ENCODE results near the gene SLC22A12. TPM values are rescaled to one million over a fixed set of nuclear protein-coding genes. Genes with fewer than 3 reads are reported as not detected.
"Not testable (repeated sequence)": the region's sequence is repeated elsewhere in the genome, so short reads cannot be mapped to it uniquely, and the experiment has no call there.

Gene SLC22A12
- total RNA-seq, 2 donors from 2014 or later: not detected

DNA sequence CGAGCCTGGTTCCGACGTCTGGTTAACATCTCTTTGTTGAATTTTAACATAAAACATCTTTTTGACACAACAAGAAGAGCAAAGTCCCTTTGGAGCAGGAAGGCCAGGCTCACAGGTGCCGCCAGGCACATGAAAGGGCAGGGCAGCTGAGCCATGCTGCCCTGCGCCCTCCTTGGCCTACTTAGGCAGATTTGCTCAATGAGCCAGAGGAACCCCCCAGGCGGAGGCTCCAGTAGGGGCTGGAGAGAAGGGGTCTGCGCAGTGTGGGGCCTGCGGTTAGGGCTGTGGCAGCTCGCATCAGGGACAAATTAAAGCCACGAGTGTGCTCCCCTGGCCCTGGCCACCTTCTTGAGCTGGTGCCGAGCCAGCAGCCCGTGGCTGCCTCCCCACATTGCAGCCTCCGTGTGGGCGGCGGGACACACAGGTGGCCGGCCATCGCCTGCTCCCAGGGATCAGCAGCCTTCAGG lies 9.9 kb upstream of the SLC22A12 start:
- no peak for DNase-seq
- intact Hi-C loops (cut with DNase I): no loop called here
- ATAC-seq: no peak

DNA sequence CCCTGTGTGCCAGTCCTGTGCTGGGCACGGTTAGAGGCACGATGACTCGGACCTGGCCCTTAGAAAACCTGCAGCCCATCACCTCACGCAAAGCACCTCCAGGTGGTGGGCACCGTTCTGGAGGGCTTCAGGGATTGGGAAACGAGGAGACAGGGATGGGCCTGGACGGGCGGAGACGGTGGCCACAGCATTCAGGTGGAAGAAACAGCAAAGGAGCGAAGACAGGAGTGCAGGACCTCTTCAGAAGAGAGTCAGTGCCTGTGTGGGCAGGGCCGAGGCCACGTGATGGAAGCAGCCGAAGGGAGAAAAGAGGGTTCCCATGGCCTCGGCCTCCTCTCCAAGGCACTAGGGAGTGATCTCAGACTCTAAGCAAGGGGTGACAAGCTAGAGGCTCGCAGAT lies 8.1 kb upstream of the SLC22A12 start:
- intact Hi-C loops (cut with DNase I): no loop called here
- DNase-seq: no peak
- no peak for ATAC-seq

DNA sequence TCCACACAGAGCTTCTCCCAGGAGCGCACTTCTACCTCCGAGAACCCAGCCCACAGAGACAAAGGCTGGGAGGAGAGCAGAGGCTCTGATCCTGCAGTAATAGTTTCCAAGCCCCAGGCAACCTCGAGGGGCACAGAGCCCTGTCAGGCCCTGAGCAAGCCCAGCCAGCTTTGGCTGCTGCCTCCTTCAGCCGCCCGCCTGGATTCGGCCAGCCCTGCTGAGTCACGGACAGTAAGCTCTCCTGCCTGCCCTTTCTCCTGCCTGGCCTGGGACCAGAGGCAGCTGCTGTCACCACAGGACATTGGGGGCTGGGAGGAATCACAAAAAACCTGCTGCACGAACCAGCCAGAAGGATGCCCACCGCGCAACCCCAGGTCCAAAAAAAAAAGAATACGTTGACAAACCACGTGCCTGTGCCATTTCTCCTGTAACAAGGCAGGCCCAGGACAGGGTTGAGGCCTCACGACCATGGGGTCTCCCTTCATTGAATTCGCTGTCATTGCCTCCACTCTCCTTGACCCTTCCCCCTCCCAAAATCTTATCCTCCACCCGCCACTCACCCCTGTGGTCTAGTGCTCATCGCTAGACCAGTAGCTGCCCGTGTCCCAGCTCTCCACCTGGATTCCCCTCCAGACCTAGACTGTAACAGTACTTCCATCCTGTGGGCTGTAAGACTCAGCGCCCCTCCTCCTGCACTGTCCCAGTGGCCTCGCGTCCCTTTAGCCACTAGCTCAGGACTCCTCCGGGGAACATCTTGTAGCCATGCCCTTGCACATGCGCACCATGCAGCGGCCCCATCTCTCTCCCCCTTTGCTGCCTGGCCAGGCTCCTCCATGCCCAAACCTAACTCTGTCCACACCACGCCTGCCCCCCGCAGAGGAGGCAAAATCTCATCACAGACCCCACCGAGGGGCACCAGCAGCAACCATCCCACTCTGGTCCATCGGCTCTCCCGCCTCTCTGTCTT lies 7.4 kb upstream of the SLC22A12 start:
- no peak for DNase-seq
- intact Hi-C loops (cut with DNase I): no loop called here
- ATAC-seq: peak in 1 of 2 donors; percentile 29

DNA sequence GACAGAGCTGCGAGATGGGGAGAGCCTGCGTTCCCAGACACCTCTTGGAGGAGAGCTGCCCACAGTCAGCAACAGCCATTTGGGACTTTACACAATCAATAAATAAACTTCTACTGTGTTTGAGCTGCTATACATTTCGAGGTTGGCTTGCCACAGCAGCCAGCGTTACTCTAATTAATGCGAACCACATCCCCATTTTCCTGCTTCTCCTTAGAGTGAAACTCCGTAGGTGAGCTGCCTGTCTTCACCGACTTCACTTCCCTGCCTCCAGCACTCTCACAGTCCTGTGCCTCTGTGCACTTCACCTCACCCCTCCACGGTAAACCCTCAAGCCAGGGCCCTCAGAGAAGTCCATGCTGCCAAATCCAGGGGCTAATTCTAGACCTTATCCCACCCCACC lies 5.9 kb upstream of the SLC22A12 start:
- ATAC-seq: no peak
- intact Hi-C loops (cut with DNase I): no loop called here
- no peak for DNase-seq

- intact Hi-C loops (cut with DNase I): no loop called here
- ATAC-seq (no peak), DNase-seq (no peak)
Measured at GRCh38 chr11:64586366-64586765, 4.7 kb upstream of the SLC22A12 start.

GRCh38 chr11:64588701-64589100 lies 2.3 kb upstream of the SLC22A12 start:
- no peak for ATAC-seq
- DNase-seq: no peak
- intact Hi-C loops (cut with DNase I): no loop called here

GRCh38 chr11:64591257-64592233 lies 525 bp downstream of the SLC22A12 start:
- ATAC-seq (peak in 1 of 2 donors; percentile 38), DNase-seq (no peak)
- intact Hi-C loops (cut with DNase I): no loop called here

GRCh38 chr11:64592234-64592615 lies 1.2 kb downstream of the SLC22A12 start:
- intact Hi-C loops (cut with DNase I): no loop called here
- no peak for ATAC-seq
- DNase-seq: no peak

DNA sequence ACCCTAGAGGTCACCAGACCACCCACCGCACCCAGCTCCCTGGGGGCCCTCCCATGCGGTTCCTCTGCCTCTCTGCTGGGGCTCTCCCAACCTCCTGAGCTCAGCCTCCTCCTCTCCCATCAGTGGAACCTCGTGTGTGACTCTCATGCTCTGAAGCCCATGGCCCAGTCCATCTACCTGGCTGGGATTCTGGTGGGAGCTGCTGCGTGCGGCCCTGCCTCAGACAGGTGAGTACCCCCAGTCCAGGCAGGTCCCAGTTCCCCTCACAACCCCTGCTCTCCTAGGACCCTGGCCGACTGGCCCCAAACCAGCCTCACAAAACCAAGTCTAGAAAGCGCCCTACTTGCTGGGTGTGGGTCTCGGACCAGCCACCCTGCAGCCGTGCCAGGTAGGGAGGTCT lies 1.6 kb downstream of the SLC22A12 start:
- no peak for DNase-seq
- ATAC-seq: no peak
- intact Hi-C loops (cut with DNase I): no loop called here

DNA sequence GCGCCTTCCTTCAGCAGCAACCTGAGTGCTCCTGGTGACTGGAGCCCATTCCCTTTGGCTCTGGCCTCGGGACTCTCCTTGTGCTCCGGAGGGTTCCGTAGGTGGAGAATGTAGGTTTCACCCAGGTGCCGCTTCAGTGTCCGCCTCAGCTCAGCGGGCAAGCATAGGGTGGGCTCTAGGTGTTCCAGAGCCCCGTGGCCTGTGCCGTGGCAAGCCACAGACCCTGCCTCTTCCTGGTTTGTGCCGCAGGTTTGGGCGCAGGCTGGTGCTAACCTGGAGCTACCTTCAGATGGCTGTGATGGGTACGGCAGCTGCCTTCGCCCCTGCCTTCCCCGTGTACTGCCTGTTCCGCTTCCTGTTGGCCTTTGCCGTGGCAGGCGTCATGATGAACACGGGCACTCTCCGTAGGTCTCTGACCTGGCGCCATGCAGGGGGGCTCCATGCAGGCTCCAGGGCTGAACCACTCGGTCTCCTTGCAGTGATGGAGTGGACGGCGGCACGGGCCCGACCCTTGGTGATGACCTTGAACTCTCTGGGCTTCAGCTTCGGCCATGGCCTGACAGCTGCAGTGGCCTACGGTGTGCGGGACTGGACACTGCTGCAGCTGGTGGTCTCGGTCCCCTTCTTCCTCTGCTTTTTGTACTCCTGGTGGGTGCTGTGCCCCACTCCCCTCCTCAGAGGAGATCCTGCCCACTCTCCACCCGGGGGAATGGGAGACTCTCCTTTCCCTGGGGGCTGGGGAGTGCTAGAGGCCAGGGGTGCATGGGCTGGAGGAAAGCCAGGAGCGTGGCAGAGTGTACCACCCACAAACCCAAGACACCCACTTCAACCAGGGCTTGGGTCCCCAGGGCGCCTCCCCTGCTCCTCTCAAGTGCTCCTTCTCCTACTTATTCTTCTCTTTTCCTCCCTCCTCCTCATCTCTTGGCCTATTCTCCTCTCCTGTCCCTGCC lies 2.4 kb downstream of the SLC22A12 start:
- intact Hi-C loops (cut with DNase I): no loop called here
- no peak for ATAC-seq
- DNase-seq: no peak

- intact Hi-C loops (cut with DNase I): no loop called here
- ATAC-seq (no peak), DNase-seq (no peak)
Measured at GRCh38 chr11:64594159-64594939, 3.3 kb downstream of the SLC22A12 start.

DNA sequence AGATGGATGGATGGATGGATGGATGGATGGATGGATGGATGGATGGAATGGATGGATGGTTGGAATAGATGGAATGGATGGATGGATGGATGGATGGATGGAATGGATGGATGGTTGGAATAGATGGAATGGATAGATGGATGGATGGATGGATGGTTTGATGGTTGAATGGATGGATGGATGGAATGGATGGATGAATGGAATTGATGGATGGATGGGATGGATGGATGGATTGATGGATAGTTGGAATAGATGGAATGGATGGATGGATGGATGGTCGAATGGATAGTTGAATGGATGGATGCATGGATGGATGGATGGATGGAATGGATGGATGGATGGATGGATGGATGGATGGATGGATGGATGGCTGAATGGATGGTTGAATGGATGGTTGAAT lies 4.9 kb downstream of the SLC22A12 start:
- intact Hi-C loops (cut with DNase I); DNase-seq; ATAC-seq: not testable (repeated sequence)

GRCh38 chr11:64597671-64598101 lies 6.7 kb downstream of the SLC22A12 start:
- ATAC-seq: no peak
- intact Hi-C loops (cut with DNase I): no loop called here
- DNase-seq: peak; percentile 13

GRCh38 chr11:64598106-64598796 lies 7.2 kb downstream of the SLC22A12 start:
- no peak for ATAC-seq
- intact Hi-C loops (cut with DNase I): no loop called here
- DNase-seq: peak; percentile 15

- intact Hi-C loops (cut with DNase I): no loop called here
- ATAC-seq: no peak
- DNase-seq: peak; percentile 13
Measured at GRCh38 chr11:64598797-64599697, 8.0 kb downstream of the SLC22A12 start.

DNA sequence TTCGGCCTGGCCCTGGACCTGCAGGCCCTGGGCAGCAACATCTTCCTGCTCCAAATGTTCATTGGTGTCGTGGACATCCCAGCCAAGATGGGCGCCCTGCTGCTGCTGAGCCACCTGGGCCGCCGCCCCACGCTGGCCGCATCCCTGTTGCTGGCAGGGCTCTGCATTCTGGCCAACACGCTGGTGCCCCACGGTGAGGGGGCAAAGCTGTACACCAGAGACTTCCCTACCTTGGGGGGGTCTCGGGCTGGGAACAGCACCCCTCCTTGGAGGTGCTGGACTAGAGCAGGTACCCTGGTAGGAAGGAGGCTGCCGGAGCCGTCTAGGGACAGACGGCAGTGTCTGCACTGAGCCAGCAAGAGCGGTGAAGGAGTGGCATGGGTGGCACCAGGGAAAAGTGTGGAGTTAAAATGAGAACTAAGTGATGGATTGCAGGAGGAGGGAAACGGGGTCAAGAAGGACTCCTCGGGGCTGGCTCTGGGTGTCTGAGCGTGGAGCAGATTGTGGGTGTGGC lies 8.7 kb downstream of the SLC22A12 start:
- intact Hi-C loops (cut with DNase I): no loop called here
- ATAC-seq (no peak), DNase-seq (no peak)

Data from left cardiac atrium (tissue), 4 donors.